Measurements from ENCODE around the gene ERN1. TPM values are rescaled to one million over a fixed set of nuclear protein-coding genes. Genes with fewer than 3 reads are reported as not detected.

Gene ERN1
- total RNA-seq, 1 experiment from 2014 or later: 8.0 TPM

- H3K4me3 ChIP-seq (ENCODE audit: low read depth, low read length, poor library complexity, severe bottlenecking): no peak overlapping the region
- intact Hi-C loops (cut with micrococcal nuclease; ENCODE audit: unreplicated experiment): no loop called here
- H3K9me3 ChIP-seq (ENCODE audit: low read depth, low read length, poor library complexity, severe bottlenecking): no peaks in the 10 kb centered on the region
- no peaks in the 10 kb centered on the region for H3K36me3 ChIP-seq (ENCODE audit: insufficient read depth, low read length, poor library complexity, severe bottlenecking)
- no peak overlapping the region for H3K27ac ChIP-seq (ENCODE audit: low read depth, low read length, poor library complexity, severe bottlenecking)
- POLR2A ChIA-PET (ENCODE audit: low non-redundant PET): no interaction called here
- no peaks in the 10 kb centered on the region for H3K4me1 ChIP-seq (ENCODE audit: insufficient read depth, low read length, poor library complexity, severe bottlenecking)
- no TSS peak for BruUV-seq (replicated peaks)
- CTCF ChIA-PET: interaction anchor here (1.2 kb wide), 1 partner anchor 8 kb away, joined by 5 read pairs; no protein-coding TSS in a partner anchor
- H3K27me3 ChIP-seq (replicated peaks; ENCODE audit: insufficient read depth, low read depth, low read length, poor library complexity): no peaks in the 10 kb centered on the region
- DNase-seq (ENCODE audit: low spot score): no peak
- TF ChIP-seq CTCF (conservative IDR thresholded peaks at IDR 0.05; ENCODE audit: low read depth, low read length) (peak; percentile 42; the same call in 1 of the 2 replicates), EZH2 (IDR thresholded peaks at IDR 0.05; ENCODE audit: borderline replicate concordance, low read depth, low read length, poor library complexity, severe bottlenecking) (no peak)
These were observed 112.5 kb downstream of the ERN1 start for GRCh38 chr17:64017381-64017980.

GRCh38 chr17:64016974-64017373 is 113.0 kb downstream of the ERN1 start:
- Histone ChIP-seq H3K4me1 (ENCODE audit: insufficient read depth, low read length, poor library complexity, severe bottlenecking) (no peaks in the 10 kb centered on the region), H3K36me3 (ENCODE audit: insufficient read depth, low read length, poor library complexity, severe bottlenecking) (no peaks in the 10 kb centered on the region), H3K9me3 (ENCODE audit: low read depth, low read length, poor library complexity, severe bottlenecking) (no peaks in the 10 kb centered on the region), H3K4me3 (ENCODE audit: low read depth, low read length, poor library complexity, severe bottlenecking) (no peak overlapping the region), H3K27ac (ENCODE audit: low read depth, low read length, poor library complexity, severe bottlenecking) (no peak overlapping the region), H3K27me3 (replicated peaks; ENCODE audit: insufficient read depth, low read depth, low read length, poor library complexity) (no peaks in the 10 kb centered on the region)
- DNase-seq (ENCODE audit: low spot score): no peak
- no TSS peak for BruUV-seq (replicated peaks)
- ChIA-PET POLR2A (ENCODE audit: low non-redundant PET) (interaction anchor here (0.6 kb wide), 1 partner anchor 395 kb away, joined by 3 read pairs; no protein-coding TSS in a partner anchor), CTCF (interaction anchor here (1.2 kb wide), 1 partner anchor 8 kb away, joined by 5 read pairs; no protein-coding TSS in a partner anchor)
- intact Hi-C loops (cut with micrococcal nuclease; ENCODE audit: unreplicated experiment): no loop called here
- TF ChIP-seq CTCF (conservative IDR thresholded peaks at IDR 0.05; ENCODE audit: low read depth, low read length) (no peak), EZH2 (IDR thresholded peaks at IDR 0.05; ENCODE audit: borderline replicate concordance, low read depth, low read length, poor library complexity, severe bottlenecking) (no peak)

- TF ChIP-seq EZH2 (IDR thresholded peaks at IDR 0.05; ENCODE audit: borderline replicate concordance, low read depth, low read length, poor library complexity, severe bottlenecking) (no peak), CTCF (conservative IDR thresholded peaks at IDR 0.05; ENCODE audit: low read depth, low read length) (peak; percentile 26; the same call in 1 of the 2 replicates)
- no TSS peak for BruUV-seq (replicated peaks)
- Histone ChIP-seq H3K27me3 (replicated peaks; ENCODE audit: insufficient read depth, low read depth, low read length, poor library complexity) (no peaks in the 10 kb centered on the region), H3K9me3 (ENCODE audit: low read depth, low read length, poor library complexity, severe bottlenecking) (no peaks in the 10 kb centered on the region), H3K4me3 (ENCODE audit: low read depth, low read length, poor library complexity, severe bottlenecking) (no peak overlapping the region), H3K36me3 (ENCODE audit: insufficient read depth, low read length, poor library complexity, severe bottlenecking) (no peaks in the 10 kb centered on the region), H3K4me1 (ENCODE audit: insufficient read depth, low read length, poor library complexity, severe bottlenecking) (no peaks in the 10 kb centered on the region), H3K27ac (ENCODE audit: low read depth, low read length, poor library complexity, severe bottlenecking) (no peak overlapping the region)
- intact Hi-C loops (cut with micrococcal nuclease; ENCODE audit: unreplicated experiment): no loop called here
- POLR2A ChIA-PET (ENCODE audit: low non-redundant PET): interaction anchor here (0.6 kb wide), 1 partner anchor 395 kb away, joined by 3 read pairs; no protein-coding TSS in a partner anchor
- CTCF ChIA-PET: interaction anchor here (1.2 kb wide), 1 partner anchor 9 kb away, joined by 5 read pairs; no protein-coding TSS in a partner anchor
- DNase-seq (ENCODE audit: low spot score): no peak
These were observed 113.6 kb downstream of the ERN1 start for GRCh38 chr17:64016231-64016784.
